CD4-positive, alpha-beta T cell treated with Interleukin-4 for 4 hours (primary cell): ENCODE results near the gene ZNF560.
"Not testable (repeated sequence)": the region's sequence is repeated elsewhere in the genome, so short reads cannot be mapped to it uniquely, and the experiment has no call there.

Experiments used
- DNase-seq: peaks from one replicate; pipeline ENCODE4 v3.0.0-alpha.2; 2020

Gene ZNF560

DNA sequence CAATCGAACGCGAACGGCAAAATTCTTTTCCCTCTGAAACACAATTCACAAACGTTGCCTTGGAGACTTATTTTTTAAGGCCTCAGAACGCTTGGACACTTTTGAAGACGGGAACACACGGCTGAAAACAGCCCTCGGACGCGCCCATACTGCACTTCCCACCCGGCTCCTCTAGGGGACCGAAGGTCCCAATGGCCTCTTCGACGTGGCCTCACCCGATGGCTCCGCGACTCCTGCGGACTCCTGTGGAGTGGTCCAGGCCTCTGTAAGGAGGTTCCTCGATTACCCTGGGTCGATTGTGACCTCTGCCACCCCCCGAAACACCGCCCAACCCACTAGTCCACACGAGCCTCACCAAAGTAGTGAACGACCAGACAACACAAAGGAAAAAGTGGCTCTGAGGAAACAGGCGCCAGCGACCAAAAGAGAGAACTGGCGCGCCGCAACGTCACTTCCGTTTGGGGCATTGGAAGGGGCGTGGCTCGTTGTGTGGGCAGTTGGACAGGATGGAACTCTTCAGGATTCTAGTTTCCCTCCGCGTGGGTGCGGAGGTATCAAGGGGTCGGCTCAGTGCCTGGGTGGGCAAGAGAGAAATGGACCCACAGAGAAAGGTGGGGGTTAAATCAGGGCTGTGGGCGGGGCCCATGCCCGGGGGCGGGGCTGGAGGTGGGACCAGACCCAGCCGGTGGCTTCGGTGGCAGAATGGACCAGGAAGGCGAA is at the start of gene ZNF560:
Gene ZNF560, minus strand, starts transcription at position 434 of the 720 bp plus-strand sequence. CDS start 23,303 bp downstream, outside the sequence.
- no peak for DNase-seq

DNA sequence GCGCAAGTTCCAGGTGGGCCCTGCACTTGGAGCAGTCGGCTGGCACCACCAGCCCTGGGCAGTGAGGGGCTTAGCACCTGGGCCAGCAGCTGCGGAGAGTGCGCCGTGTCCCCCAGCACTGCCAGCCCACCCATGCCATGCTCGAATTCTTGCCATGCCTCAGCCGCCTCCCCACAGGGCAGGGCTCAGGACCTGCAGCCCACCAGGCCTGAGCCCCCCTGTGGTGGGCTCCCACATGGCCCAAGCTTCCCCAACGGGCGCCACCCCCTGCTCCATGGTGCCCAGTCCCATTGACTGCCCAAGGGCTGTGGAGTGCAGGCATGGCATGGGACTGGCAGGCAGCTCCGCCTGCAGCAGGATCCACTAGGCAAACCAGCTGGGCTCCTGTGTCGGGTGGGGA is 49.5 kb upstream of the ZNF560 start:
- no peak for DNase-seq

DNA sequence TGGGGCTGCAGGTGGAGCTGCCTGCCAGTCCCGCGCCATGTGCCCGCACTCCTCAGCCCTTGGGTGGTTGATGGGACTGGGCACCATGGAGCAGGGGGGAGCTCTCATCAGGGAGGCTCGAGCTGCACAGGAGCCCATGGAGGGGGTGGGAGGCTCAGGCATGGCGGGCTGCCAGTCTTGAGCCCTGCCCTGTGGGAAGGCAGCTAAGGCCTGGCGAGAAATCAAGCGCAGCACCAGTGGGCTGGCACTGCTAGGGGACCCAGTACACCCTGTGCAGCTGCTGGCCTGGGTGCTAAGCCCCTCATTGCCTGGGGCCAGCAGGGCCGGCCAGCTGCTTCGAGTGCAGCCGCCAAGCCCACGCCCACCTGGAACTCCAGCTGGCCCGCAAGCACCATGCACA is 42.9 kb upstream of the ZNF560 start:
- not testable (repeated sequence) for DNase-seq

DNA sequence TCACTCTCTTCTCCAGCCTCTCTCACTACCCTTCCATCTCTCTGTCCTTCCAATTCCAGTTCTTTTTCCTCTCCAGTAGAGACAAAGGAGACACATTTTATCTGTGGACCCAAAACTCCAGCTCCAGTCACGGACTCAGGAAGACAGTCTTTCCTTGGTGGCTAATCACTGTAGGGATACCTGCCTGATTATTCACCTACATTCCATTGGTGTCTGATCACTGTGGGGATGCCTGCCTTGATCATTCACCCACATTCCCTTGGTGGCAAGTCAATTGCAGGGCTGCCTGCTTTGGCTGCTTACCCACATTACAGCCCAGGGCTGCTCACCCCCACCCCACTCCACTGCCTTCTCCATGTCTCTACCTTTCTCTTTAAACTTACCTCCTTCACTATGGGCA is 41.5 kb upstream of the ZNF560 start:
- DNase-seq: not testable (repeated sequence)

GRCh38 chr19:9539201-9539600 is 40.8 kb upstream of the ZNF560 start:
- DNase-seq: not testable (repeated sequence)

DNA sequence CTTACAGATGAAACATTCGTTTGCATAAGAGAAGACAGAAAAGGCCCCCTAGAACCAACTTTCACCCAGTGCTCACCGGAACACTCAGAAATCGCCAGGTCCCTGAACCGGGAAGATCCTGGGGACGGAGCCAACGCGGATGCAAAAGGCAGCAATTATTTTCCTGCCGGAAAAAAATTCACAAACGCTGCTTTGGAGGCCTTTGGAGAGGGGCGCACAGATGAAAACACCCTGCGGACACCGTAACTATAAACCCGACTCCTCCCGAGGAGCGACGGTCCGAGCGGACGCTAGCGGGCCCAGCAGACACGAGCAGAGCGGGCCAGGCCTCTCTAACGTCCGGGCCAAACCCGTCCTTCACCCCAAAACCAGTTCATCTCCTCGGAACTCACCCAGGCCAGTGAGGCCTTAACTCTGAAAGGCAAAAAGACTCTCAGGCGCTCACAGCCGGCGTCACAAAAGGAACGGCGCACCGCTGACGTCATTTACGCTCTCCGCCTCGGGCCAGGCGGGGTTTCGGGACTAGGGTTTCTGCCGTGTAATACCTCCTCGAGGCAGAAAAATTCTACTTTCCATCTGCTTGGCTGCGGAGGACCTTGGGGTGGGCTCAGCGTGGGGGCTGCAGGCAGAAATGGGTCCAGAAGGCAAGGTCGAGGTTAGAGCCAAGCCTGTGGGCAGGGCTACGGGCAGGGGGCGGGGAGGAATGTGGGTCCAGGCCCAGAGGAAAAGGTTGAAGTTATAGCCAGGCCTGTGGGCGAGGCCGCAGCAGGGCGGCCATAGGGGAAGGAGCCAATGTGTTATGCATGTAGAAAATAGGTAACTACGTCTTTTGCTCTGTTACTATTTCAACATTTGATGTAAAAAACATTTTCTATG is 40.0 kb upstream of the ZNF560 start, which contains the start of gene ZNF426:
Gene ZNF426, minus strand, starts transcription at position 463 of the 876 bp plus-strand sequence. CDS start 2,413 bp downstream, outside the sequence.
- peak; percentile 83 for DNase-seq

- no peak for DNase-seq
Observed at GRCh38 chr19:9535934-9536333, 37.5 kb upstream of the ZNF560 start.

- DNase-seq: no peak
Observed at GRCh38 chr19:9531933-9532332, 33.5 kb upstream of the ZNF560 start.

DNA sequence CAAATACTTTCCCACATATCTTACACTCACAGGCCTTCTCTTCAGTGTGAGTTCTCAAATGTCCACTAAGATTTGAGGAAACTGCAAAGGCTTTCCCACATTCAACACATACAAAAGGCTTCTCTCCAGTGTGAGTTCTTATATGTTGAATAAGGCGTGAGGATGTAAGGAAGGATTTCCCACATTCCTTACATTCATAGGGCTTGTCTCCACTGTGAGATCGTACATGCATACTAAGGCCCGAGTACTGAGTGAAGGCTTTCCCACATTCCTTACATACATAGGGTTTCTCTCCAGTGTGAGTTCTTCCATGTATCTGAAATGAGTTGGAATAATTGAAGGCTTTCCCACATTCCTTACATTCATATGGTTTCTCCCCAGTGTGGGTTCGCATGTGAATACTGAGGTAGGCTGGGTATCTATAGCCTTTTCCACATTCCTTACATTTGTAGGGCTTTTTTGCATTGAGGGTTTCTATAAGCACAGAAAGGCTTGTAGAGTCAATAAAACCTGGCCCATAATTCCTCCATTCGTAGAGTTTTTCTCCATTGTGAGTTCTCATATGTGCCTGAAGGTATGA is 30.4 kb upstream of the ZNF560 start:
- no peak for DNase-seq

- DNase-seq: no peak
Observed at GRCh38 chr19:9523885-9524474, 25.6 kb upstream of the ZNF560 start.

DNA sequence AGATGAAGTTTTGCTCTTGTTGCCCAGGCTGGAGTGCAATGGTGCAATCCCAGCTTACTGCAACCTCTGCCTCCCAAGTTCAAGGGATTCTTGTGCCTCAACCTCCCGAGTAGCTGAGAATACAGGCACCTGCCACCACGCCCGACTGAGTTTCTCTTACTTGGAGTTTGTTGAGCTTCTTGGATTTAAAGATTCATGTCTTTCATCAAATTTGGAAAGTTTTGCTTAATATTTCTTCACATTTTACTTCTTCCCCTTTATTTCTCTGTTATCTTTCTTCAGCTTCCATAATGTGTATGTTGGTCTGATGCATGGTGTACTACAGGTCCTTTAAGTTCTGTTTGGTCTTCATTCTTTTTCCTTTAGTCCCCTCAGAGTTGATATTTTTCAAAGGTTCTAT is 8.9 kb upstream of the ZNF560 start:
- DNase-seq: no peak

GRCh38 chr19:9500796-9501195 is 2.4 kb upstream of the ZNF560 start:
- DNase-seq: no peak

GRCh38 chr19:9494096-9494495 is 4.3 kb downstream of the ZNF560 start:
- no peak for DNase-seq

DNA sequence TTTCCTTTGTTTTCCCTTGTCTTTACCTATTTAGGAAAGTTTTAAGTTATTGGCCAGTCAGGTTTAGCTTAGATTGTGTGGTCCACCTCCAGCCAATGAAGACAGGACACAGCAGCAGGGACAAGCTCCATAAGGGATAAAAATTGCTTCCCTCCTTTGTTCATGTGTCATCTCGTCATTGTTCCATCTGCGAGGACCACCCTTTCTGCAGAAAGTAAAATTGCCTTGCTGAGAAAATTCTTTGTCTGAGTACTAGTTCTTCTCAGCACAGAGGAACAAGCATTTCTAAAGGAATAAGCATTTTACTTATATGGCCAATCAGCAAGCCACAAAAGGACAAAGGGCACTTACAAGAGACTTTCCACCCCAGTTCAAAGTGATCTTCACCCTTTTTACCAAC is 11.4 kb downstream of the ZNF560 start:
- DNase-seq: no peak

DNA sequence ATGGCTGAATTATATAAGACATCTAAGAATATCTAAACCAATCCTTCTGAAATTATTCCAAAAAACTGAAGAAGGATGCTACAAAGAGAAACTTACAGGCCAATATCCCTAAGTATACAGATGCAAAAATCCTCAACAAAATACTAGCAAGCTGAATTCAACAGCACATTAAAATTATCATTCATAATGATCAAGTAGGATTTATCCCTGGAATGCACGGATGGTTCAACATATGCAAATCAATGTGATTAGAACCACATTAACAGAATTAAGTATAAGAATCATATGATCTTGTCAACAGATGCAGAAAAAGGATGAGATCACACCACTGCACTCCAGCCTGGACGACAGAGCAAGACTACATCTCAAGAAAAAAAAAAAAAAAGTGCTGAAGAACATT is 13.3 kb downstream of the ZNF560 start:
- DNase-seq: no peak

DNA sequence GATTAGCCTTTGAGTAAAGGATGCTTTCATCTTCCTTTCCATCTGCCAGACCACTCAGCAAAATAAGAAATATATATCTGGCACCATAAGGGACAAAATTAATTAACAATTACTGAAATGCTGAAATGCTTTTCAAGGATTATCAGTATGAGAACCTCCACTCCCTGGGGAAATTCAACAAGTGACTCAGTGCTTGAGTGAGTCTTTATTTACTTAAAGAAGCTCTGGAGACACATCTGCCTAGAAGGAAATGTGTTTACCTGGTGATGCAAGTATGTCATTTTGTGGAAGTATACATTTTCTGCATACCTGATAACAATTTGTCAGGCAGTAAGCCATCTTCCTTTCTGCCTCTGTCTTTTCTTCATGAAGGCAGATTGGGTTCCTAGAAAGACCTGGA is 23.4 kb downstream of the ZNF560 start:
- no peak for DNase-seq

DNA sequence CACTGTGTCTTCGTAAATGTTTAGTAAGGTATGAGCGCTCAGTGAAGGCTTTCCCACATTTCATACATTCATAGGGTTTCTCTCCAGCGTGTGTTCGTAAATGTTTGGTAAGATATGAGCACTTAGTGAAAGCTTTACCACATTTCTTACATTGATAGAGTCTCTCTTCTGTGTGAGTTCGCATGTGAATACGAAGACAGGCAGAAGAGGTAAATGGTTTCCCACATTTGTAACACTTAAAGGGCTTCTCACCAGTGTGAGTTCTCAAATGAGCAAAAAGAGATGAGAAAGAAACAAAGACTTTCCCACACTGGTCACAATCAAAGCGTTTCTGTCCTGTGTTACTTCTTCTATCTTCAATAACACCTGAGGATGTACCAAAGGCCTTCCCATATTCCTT is 31.3 kb downstream of the ZNF560 start:
- no peak for DNase-seq

GRCh38 chr19:9461938-9462337 is 36.5 kb downstream of the ZNF560 start:
- no peak for DNase-seq

DNA sequence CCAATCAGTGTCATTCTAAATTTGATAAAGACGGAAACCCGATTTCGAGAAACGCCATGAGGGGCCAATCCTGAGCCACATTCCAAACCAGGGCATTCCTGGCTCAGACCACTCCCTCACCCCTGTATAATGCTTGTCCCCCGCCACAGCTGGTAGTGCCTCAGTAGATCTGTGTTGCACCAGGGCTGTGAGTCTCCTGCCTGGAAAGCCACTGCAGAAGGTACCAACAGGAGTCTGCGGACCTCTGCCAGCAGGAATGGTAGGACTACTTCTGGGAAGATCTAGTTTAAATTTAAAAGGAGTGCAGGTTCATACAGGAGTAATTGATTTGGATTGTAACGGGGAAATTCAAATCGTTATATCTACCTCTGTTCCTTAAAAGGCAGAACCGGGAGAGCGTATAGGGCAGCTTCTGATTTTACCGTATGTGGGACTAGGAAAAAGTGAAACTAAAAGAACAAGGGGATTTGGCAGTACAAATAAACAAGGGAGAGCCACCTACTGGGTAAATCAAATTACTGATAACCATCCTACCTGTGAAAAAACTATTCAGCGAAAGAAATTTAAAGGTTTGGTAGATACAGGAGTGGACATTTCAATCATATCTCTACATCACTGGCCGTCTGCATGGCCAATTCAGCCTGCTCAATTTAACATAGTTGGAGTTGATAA is 42.3 kb downstream of the ZNF560 start:
- DNase-seq: no peak

GRCh38 chr19:9453953-9454352 is 44.5 kb downstream of the ZNF560 start:
- DNase-seq: no peak

DNA sequence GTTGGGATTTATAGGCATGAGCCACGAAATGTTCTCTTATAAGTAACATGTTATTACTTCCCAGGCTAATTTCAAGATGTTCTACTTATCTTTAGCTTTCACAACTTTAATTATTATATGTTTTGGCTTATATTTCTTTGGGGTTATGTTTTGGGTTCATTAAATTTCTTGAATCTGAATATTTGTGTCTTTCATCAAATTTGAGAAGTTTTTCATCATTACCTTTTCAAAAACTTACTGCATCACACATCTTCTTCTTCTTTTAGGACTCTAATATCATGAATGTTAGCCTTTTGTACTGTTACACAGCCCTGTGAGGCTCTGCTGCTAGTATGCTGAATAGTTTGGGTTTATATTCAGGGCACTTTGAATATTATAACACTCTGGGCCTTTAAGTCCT is 53.4 kb downstream of the ZNF560 start:
- no peak for DNase-seq

DNA sequence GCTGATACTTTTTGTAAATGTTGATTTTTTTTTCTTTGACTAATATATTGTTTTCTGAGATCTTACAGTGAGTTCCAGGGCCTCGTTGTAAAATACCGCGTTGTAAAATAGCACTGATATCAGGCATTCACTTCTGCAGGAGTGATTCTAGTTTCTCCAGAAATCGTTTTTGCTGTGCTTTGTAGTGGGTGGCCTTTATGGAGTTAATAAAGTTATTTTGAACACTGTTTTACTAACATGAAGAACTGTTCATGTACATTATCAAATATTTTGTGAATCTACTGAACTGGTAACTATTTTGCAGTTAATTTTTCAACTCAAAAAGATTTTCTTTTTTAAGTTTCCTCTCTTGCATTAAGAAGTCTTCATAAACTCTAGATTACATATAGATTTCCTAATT is 62.1 kb downstream of the ZNF560 start:
- no peak for DNase-seq
